Measurements from ENCODE around the gene PIK3R6.

PIK3R6 gene

DNA sequence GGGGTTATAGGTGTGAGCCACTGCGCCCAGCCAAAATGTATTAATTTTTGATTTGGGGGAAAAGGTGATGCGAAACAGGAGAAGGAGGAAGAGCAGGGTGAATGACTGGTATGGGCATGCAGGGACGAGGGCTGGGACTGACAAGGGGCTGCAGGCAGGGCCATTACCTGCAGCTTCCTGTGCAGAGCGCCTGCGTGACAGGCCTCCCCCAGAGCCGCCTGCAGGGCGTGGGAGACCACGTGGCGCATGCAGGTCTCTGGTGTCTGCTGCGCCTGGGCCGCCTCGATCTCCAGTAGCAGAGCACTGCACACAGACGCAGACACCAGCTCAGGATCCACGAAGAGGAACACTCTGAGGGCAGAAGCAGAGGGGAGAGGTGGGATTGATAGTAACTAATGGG lies 32.4 kb downstream of the PIK3R6 start:
- H3K9me3 Mint-ChIP-seq = no peaks in the 10 kb centered on the region
- peaks cover 43% of the 10 kb centered on the region for H3K36me3 Mint-ChIP-seq
- H3K4me1 Mint-ChIP-seq = no peaks in the 10 kb centered on the region
- no peak for DNase-seq (ENCODE audit: low spot score in 2 of 2)
- no peak overlapping the region for H3K27ac Mint-ChIP-seq
- no peak overlapping the region for H3K4me3 Mint-ChIP-seq
- no peak for ATAC-seq

DNA sequence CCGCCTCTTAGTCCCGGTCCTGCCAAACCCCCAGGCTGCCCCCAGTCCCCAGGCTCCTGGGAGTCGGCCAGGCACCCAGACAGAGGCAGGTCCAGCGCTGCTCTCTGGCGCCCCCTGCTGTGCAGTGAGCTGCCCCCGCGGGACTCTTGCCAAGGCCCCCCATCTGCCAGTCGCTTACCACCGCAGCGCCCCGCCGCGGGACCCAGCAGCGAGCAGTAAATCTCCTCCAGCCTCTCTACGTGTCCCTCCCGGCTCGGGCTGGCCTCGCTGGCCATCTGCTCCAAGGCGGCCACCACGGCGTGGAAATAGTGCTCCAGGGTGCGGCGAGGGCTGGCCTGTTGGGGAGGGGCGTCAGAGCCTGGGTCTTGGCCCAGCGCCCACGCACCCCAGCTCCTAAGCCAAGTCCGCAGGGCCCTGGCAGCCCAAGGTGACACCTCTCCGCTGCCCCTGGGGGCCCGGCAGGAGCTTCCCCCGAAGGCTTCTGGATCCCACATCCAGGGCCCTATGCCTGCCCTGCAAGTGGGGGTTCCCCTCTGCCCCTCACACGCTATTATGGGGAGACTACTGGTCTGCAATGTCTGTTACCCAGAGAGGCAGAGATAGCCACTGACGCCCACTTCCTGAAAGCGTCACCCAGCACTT lies 34.6 kb downstream of the PIK3R6 start:
- Mint-ChIP-seq H3K4me1 (no peaks in the 10 kb centered on the region), H3K27ac (no peak overlapping the region), H3K4me3 (no peak overlapping the region), H3K36me3 (peaks cover 34% of the 10 kb centered on the region), H3K9me3 (no peaks in the 10 kb centered on the region)
- peak; percentile 27 to 66 for DNase-seq (ENCODE audit: low spot score in 2 of 2)
- ATAC-seq = no peak

DNA sequence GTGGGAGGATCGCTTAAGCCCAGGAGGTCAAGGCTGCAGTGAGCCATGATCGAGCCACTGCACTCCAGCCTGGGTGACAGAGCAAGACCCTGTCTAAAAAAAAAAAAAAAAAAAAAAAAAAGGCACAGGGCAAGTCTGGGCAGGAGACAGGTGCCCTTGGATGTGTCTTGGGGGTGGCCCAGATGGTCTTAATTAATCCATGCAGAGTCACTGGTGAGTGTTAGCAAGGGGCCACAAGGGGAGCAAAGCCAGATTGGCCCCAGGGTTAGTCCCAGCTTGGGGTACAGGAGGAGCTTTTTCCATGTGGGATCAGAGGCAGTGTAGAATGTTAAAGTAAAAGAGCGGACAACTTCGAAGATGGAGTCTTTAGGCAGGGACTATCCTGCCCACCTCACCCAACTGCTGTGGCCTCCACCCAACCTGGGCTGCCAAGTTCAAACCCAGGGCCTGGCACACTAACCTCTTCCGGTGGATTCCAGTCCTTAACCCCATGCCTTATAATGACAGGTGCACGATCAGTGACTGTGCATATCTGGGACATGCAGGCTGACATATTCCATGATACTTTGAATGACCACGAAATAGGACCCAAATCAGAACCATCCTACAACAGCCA lies 36.1 kb downstream of the PIK3R6 start:
- Mint-ChIP-seq H3K36me3 (peaks cover 29% of the 10 kb centered on the region), H3K27ac (no peak overlapping the region), H3K4me1 (no peaks in the 10 kb centered on the region), H3K9me3 (no peaks in the 10 kb centered on the region), H3K4me3 (no peak overlapping the region)
- DNase-seq (ENCODE audit: low spot score in 2 of 2) = no peak
- ATAC-seq = no peak

DNA sequence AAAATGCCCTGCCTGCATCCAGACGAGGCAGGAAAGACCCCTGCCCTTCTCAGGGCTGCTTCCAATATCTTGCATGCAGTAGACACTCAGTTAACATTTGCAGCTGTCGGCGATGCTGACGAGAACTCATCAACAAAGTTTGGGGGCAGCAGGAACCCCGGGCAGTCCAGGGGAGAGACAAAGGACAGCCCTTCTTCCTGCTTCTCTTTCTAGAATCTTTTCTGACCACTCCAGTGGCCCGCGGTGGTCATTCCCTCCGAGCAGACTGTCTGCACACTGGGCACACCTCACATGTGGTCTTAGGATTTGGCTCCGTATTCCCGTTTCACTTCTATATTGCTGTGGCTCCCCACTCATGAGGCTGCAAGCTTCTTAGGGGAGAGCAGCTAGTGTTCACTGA lies 37.3 kb downstream of the PIK3R6 start:
- ATAC-seq = no peak
- Mint-ChIP-seq H3K4me1 (no peaks in the 10 kb centered on the region), H3K9me3 (no peaks in the 10 kb centered on the region), H3K36me3 (peaks cover 28% of the 10 kb centered on the region), H3K4me3 (no peak overlapping the region), H3K27ac (no peak overlapping the region)
- DNase-seq (ENCODE audit: low spot score in 2 of 2) = no peak

DNA sequence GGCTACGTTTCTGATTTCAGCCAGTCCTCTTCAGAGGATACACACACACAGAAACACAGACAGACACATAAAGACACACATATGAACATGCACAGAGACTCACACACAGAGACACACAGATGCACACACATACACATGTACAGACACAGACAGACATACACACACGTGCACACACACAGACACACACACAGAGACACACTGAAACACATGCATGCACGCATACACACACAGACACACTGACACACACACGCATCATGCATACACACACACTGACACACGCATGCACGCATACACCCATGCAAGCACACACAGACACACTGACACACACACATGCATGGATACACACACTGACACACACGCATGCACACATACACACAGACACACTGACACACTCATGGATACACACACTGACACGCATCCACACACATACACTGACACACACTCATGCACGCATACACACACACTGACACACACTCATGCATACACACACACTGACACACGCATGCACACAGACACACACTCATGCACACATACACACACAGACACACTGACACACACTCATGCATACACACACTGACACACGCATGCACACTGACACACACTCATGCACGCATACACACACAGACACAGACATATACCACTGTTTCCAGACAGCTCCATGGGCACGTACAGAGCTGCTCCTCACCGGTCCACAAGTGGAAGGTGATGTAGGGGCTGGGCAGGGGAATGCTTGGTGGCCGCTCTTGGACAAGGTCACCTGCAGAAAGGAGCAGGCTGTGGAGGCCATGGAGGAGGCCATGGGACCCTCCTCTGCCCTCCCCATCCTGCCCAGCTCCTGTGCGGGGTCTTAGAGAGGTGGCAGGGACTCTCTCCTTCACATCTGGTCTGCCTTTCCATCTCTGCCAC lies 38.2 kb downstream of the PIK3R6 start:
- Mint-ChIP-seq H3K4me1 (no peaks in the 10 kb centered on the region), H3K36me3 (peaks cover 27% of the 10 kb centered on the region), H3K27ac (no peak overlapping the region), H3K4me3 (no peak overlapping the region), H3K9me3 (no peaks in the 10 kb centered on the region)
- ATAC-seq (peak; percentile 6), DNase-seq (ENCODE audit: low spot score in 2 of 2) (no peak)

DNA sequence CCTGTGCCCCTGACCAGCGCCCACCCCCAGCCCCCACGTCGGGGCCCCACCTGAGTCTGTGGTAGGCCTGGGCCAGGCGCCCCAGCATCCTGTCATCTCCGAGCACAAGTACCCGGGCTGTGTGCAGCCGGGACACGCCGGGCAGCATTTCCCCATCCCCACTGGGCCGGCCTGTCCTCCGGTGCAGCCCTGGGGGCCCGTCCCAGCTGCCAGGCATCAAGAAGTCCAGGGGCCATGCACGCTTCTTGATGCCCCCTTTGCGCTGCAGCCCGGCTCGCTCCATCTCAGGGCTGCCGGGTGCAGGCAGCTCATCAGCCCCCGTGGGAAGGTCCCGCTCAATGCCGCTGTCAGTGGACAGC lies 39.0 kb downstream of the PIK3R6 start:
- Mint-ChIP-seq H3K4me3 (no peak overlapping the region), H3K9me3 (no peaks in the 10 kb centered on the region), H3K4me1 (no peaks in the 10 kb centered on the region), H3K27ac (no peak overlapping the region), H3K36me3 (peaks cover 24% of the 10 kb centered on the region)
- ATAC-seq (no peak), DNase-seq (ENCODE audit: low spot score in 2 of 2) (no peak)

DNA sequence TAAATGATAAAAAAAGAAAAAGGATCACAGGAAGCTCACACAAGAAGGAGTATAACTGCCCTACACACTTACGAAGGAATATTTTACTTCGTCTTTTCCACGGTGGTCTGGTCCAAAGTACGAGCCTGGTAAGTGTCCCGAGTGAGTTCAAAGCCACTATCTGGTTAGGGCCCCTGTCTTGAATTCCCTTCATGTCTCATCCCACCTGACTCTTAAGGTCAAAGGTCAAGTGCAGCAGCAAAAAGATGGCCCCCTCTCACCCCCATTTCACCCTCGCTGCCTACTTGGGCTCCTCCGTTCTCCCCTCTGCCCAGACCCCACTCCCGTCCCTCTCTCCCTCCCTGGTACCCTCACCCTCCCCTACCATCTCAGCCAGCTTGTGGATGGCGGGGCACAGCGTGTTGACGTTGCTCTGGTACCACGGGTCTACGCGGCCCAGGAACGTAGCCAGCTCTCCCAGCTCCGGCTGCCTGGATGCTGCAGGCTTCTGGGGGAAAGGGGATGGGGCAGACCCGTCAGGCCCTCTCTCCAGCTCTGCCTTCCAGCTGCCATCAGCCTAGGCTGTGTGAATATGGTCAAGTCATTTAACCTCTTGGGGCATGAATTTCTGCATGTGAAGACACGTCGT lies 40.6 kb downstream of the PIK3R6 start:
- H3K27ac Mint-ChIP-seq = no peak overlapping the region
- no peaks in the 10 kb centered on the region for H3K4me1 Mint-ChIP-seq
- H3K36me3 Mint-ChIP-seq = peaks cover 21% of the 10 kb centered on the region
- DNase-seq (ENCODE audit: low spot score in 2 of 2) (no peak), ATAC-seq (no peak)
- no peak overlapping the region for H3K4me3 Mint-ChIP-seq
- no peaks in the 10 kb centered on the region for H3K9me3 Mint-ChIP-seq

DNA sequence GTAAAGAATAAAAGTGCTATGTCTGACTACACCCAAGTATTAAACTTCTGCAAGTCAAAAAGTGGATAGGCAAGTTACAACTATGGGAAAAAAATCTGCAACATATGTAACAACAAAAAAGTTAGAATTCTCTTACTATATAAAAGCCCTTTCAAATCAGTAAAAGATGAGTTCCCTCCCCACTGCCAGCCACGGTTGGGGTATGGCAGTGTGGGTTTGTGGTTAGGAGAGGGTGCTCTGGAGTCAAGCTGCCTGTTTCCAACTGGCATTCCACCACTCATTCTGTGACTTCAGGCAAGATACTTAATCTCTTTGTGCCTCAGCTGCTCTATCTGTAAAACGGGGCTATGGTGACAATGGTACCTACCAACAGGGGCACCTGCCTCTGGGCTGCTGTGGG lies 41.7 kb downstream of the PIK3R6 start:
- no peak for ATAC-seq
- H3K27ac Mint-ChIP-seq = no peak overlapping the region
- no peaks in the 10 kb centered on the region for H3K9me3 Mint-ChIP-seq
- H3K4me1 Mint-ChIP-seq = no peaks in the 10 kb centered on the region
- H3K36me3 Mint-ChIP-seq = peaks cover 28% of the 10 kb centered on the region
- no peak for DNase-seq (ENCODE audit: low spot score in 2 of 2)
- no peak overlapping the region for H3K4me3 Mint-ChIP-seq

DNA sequence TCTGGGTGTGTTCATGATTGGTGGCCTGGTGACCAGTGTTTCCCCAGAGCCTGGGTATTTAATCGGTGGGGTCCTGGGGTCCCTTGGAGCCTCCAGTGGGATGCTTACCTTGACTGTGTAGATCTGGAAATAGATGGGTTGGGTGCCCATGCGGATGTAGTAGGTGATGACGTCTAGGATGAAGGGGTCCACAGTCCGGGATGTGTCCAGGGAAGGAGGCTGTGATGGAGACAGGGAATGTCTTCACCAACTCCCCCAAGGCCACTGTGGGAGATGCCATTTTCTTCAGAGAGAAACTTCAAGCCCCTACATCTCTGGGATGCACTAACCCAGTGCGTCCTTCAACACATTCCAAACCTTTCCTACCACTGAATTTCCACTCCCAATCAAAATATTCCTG lies 44.2 kb downstream of the PIK3R6 start:
- DNase-seq (ENCODE audit: low spot score in 2 of 2) (no peak), ATAC-seq (no peak)
- peak overlapping the region; percentile 52 for H3K27ac Mint-ChIP-seq
- H3K36me3 Mint-ChIP-seq = peaks cover 38% of the 10 kb centered on the region
- no peak overlapping the region for H3K4me3 Mint-ChIP-seq
- H3K4me1 Mint-ChIP-seq = no peaks in the 10 kb centered on the region
- H3K9me3 Mint-ChIP-seq = no peaks in the 10 kb centered on the region

DNA sequence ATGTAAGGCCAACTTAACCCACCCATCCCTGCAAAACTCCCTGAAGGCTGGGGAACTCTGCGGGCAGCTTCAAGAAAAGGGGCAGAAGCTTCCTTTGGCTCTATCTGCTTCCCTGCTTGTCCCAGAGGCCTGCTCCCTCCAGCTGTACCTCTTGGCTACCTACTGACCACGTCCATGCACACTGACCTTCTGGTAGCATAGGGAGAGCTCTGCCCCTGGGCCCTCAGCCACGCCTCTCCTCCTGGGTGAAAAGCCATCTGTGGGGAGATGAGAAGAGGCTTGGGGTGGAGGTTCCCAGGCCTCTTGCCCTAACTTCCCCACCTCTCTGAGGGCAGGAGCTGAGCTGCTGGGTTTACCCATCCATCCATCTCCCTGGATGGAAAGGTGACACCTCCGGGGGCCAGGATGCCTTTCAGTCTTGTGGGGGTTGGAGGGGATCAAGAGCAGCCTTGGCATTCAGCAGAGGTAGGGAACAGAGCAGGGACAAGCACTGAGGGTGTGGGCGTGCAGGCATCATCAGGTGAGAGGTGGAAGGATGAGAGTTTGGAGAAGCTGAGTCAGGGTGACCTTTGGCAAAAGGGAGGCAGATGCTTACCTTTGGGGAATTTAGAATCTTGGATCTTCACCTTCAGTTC lies 45.0 kb downstream of the PIK3R6 start:
- Mint-ChIP-seq H3K9me3 (no peaks in the 10 kb centered on the region), H3K4me1 (no peaks in the 10 kb centered on the region), H3K36me3 (peaks cover 43% of the 10 kb centered on the region), H3K27ac (peak overlapping the region; percentile 52), H3K4me3 (no peak overlapping the region)
- DNase-seq (ENCODE audit: low spot score in 2 of 2) (no peak), ATAC-seq (no peak)

DNA sequence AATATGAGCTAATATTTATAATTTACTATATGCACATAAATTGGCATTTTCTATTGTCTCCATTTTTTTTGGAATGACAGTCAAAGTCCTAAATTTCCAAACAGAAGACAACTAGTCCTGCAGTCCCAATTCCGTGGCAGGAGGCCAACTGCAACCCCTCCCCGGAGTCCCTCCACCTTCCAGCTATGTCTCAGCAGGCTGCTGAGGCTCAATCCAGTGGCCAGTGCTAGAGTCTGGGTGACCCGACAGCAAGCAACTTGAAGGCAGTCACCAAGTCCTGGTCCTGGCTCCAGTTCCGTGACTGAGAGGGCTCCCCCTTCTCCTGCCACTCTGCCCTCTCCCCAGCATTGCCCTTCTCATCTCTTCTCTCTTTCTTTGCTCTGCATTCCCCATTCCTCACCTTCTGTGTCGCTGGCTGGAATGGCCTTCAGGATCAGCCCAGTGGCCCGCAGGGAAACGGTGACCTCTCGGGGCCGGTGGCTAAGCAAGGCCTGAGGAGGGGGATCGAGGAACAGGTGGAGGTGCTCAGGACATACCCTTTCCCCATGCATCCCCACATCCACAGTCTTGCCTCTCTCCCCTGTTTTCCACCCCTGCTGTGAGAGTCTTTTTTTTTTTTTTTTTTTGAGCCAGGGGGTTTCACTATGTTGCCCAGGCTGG lies 45.9 kb downstream of the PIK3R6 start:
- DNase-seq (ENCODE audit: low spot score in 2 of 2) (no peak), ATAC-seq (no peak)
- Mint-ChIP-seq H3K27ac (no peak overlapping the region), H3K36me3 (peaks cover 39% of the 10 kb centered on the region), H3K4me3 (no peak overlapping the region), H3K4me1 (no peaks in the 10 kb centered on the region), H3K9me3 (no peaks in the 10 kb centered on the region)

DNA sequence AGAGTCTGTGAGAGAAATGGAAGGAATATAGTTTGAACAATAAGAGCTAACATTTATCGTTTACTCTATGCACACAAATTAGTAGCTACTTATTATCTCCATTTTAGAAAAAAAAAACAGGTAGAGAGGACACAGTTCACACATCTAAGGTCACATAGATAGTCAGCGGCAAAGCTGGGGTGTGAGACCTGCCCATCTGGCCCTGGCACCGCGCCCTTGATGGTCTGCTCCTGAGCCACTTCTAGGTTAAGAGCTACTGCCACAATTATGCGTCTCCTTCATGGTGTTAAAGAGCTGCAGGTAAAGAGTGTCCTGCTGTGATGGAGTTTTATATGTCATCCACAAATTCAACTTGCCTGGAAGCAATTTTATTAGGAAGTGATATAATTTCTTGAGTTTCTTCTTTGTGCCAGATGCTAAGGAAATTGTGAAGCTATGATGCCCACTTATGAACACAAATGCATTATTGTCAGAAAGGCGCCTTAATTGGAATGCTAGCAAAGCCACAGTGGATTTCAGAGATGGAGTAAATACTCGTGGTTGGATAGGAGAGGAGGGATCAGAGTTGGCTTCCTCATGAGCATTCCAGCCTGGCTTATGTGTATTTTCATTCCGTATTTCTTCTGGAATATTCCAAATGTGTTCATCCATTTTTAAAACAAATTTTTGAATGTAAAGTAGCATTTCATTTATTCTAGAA lies 47.0 kb downstream of the PIK3R6 start:
- DNase-seq (ENCODE audit: low spot score in 2 of 2) = no peak
- H3K27ac Mint-ChIP-seq = no peak overlapping the region
- peaks cover 43% of the 10 kb centered on the region for H3K36me3 Mint-ChIP-seq
- H3K4me3 Mint-ChIP-seq = no peak overlapping the region
- H3K9me3 Mint-ChIP-seq = no peaks in the 10 kb centered on the region
- H3K4me1 Mint-ChIP-seq = no peaks in the 10 kb centered on the region
- no peak for ATAC-seq

DNA sequence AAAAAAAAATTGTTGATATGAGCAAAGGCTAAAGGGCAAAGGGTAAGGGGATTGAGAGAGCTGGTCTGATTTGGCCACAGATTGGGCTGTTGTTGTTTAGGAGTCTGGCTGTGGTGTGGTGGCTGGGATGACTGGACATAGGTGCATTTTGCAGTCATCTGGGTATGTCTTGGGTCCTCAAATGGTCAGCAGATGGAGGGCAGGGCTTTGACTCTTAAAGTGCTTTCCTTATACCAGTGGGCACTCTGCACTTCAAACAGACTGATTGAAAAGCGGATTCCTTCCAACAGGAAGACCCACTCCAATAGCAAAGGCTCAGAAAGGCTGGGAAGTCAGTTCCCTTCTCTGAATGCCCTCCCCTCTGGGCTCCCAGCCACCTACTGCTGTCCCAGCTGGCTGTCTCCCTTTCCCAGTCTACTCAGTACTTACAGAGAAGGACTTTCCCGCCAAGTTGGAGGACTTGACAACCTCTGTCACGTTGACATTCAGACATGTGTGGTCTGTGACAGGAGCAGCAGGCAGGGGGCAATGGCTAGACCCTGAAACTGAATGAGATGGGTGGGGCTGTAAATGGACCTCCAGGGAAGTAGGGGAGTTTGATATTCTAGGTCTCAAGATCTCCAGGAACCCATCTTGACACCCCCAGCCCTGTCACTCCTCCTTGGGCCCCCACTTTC lies 48.7 kb downstream of the PIK3R6 start:
- DNase-seq (ENCODE audit: low spot score in 2 of 2) (no peak), ATAC-seq (no peak)
- Mint-ChIP-seq H3K4me3 (no peak overlapping the region), H3K4me1 (no peaks in the 10 kb centered on the region), H3K9me3 (no peaks in the 10 kb centered on the region), H3K36me3 (peaks cover 44% of the 10 kb centered on the region), H3K27ac (peak overlapping the region; percentile 6)

DNA sequence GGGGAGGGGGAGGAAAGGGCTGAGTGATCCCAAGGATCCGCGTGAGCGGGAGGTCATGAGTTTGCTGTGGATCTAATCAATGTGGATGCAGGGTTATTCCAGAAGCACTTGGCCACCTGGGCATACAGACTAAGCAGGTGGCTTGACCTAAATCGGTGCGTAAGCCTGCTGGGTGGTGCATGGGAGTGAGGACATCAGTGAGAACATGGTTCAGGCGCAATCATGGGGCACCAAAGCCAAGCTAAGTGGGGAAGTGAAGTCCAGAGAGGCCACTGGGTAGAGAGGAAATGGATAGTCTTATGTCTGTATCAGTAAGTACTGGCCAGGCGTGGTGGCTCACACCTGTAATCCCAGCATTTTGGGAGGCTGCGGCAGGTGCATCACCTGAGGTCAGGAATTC lies 49.4 kb downstream of the PIK3R6 start:
- peak overlapping the region; percentile 6 for H3K27ac Mint-ChIP-seq
- no peaks in the 10 kb centered on the region for H3K9me3 Mint-ChIP-seq
- no peak for DNase-seq (ENCODE audit: low spot score in 2 of 2)
- H3K4me1 Mint-ChIP-seq = no peaks in the 10 kb centered on the region
- peaks cover 41% of the 10 kb centered on the region for H3K36me3 Mint-ChIP-seq
- no peak overlapping the region for H3K4me3 Mint-ChIP-seq
- no peak for ATAC-seq
